GM23338 (cell line): ENCODE data around the gene WNT8A. TPM values are rescaled to one million over a fixed set of nuclear protein-coding genes. Genes with fewer than 3 reads are reported as not detected.

ENCODE experiments used
- polyA plus RNA-seq: library from polyadenylated mRNA; unstranded; fragments of >200 nt; fragmentation: Nextera tagmentation; extraction: Ambion mirVana; gene quantifications from 2 replicates; pipeline ENCODE4 v1.2.1, GENCODE V29; 2016
- small RNA-seq: library from RNA; depleted of rRNA; stranded (forward); fragments of <200 nt; gene quantifications from one replicate; pipeline ENCODE3, GENCODE V24; 2014; ENCODE audit warnings: low replicate concordance
- total RNA-seq: library from RNA; depleted of rRNA; stranded (reverse); fragments of >200 nt; shearing (Covaris generic); gene quantifications from 2 replicates; pipeline ENCODE4 v1.2.3, GENCODE V29; 2014; rRNA removed

The WNT8A gene
- total and polyA plus RNA-seq, 2 experiments from 2014 or later, result not detected

Small RNA genes lying within 50 kb of the gene (small RNA-seq; reads per million reads assigned to genes)
- not detected for gene RNU6-1148P
- 0.07 reads per million for gene RNU6-460P
- 0.32 reads per million, percentile 16 among the genes with 10 or more reads in this experiment for gene RNU6-888P

Other genes with a start within 250 kb of the WNT8A start
- not detected in 2 replicates for gene MYOT, start 216.2 kb upstream of the WNT8A start, total RNA-seq
- gene MYOT, start 216.2 kb upstream of the WNT8A start, polyA plus RNA-seq, result 0.58 TPM in 1 of 2 replicates, not detected in the other
- gene PKD2L2, start 194.6 kb upstream of the WNT8A start, total RNA-seq, result not detected in 2 replicates
- 0.16 TPM in 1 of 2 replicates, not detected in the other for gene PKD2L2, start 194.6 kb upstream of the WNT8A start, polyA plus RNA-seq
- 24.6 and 30.2 TPM in 2 replicates for gene FAM13B, start 51.0 kb upstream of the WNT8A start, total RNA-seq
- 9.6 and 12.9 TPM in 2 replicates for gene FAM13B, start 51.0 kb upstream of the WNT8A start, polyA plus RNA-seq
- not detected in 2 replicates for gene NME5, start 55.4 kb downstream of the WNT8A start, total RNA-seq
- 0.45 and 1.1 TPM in 2 replicates for gene NME5, start 55.4 kb downstream of the WNT8A start, polyA plus RNA-seq
- gene BRD8, start 94.6 kb downstream of the WNT8A start, total RNA-seq, result 39.1 and 45.8 TPM in 2 replicates
- 109 and 117 TPM in 2 replicates for gene BRD8, start 94.6 kb downstream of the WNT8A start, polyA plus RNA-seq
- 60.4 and 64.9 TPM in 2 replicates for gene KIF20A, start 95.1 kb downstream of the WNT8A start, total RNA-seq
- gene KIF20A, start 95.1 kb downstream of the WNT8A start, polyA plus RNA-seq, result 35.8 and 41.0 TPM in 2 replicates
- 43.3 and 45.9 TPM in 2 replicates for gene CDC23, start 129.3 kb downstream of the WNT8A start, total RNA-seq
- gene CDC23, start 129.3 kb downstream of the WNT8A start, polyA plus RNA-seq, result 20.2 and 28.0 TPM in 2 replicates
- 0.39 and 1.1 TPM in 2 replicates for gene GFRA3, start 190.6 kb downstream of the WNT8A start, total RNA-seq
- 1.1 and 1.2 TPM in 2 replicates for gene GFRA3, start 190.6 kb downstream of the WNT8A start, polyA plus RNA-seq
- 25.6 and 29.9 TPM in 2 replicates for gene CDC25C, start 247.8 kb downstream of the WNT8A start, total RNA-seq
- 20.0 and 20.9 TPM in 2 replicates for gene CDC25C, start 247.8 kb downstream of the WNT8A start, polyA plus RNA-seq